Activated CD8-positive, alpha-beta memory T cell treated with anti-CD3 and anti-CD28 coated beads, Interleukin-2, amount 50 U/mL, for 1 hour (primary cell): ENCODE measurements around the gene CACFD1.

Experiments
- DNase-seq: peaks from one replicate; pipeline ENCODE4 v3.0.0-alpha.2; 2020; ENCODE audit errors: extremely low read depth

Gene CACFD1

DNA sequence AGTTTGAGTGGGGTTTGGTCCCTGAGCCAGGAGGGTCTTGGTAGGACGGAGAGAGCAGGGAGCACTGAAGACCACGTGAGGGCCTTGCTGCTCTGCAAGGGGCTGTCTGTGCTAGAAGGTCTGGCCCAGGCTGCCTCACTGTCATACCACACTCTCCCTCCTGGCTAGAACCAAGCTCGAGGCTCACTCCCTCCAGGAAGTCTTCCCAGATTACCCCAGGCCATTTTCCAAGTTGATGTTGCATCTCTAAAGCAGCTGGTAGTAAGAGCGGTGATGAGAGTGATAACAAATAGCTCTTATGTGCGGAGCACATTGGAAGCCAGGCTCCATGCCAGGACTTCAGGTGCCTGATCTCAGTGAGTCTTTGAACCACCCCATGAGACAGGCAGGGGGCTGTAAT, 58.4 kb downstream of the CACFD1 start:
- no peak for DNase-seq

DNA sequence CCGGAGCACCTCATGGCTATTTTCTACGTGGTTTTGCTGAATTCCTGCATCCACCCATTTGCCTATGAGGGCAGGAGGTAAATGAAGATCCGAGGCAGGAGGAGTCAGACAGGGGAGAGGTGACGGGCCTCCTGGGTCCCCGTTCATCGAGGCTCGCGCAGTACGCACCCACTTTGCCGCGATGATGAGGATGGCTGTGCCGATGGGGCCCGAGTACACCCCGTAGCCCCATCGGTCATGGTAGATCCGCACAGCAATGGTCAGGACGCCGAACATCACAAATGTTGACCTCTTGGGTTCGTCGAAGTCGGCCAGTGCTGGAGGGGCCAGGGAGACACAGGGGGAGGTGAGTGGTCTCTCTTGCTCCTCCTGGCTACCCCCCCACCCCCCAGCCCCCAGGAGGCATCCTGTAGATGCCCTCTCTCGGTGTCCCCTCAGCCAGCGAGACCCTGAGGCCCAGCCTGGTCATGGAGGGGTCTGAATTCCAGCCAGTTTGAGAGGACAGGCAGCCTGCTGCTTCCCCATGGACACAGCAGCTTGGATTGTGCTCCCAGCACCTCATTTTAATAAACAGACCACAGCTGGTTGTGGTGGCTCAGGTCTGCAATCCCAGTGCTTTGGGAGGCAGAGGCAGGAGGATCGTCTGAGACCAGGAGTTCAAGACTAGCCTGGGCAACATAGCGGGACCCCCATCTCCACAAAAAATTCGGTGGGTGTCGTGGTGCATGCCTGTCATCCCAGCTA, 59.1 kb downstream of the CACFD1 start:
- no peak for DNase-seq

DNA sequence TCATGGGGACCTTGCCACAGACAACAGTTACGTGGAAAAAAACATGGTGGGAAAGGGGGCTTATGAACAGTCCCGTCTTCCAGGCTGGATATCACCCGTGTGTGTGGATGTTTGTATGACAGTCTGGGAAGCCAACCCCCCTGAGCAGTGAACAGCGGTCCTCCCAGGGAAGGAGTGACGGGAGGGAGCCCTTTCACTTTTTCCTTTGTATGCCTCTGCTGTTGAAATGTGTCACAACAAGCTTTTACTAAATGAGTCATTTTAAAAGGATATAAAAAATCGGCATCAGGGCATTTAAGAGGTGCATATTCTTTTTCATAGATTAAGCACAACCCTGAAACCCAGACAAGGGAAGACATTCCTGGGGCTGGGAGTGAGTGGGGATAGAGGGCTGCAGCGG, 59.9 kb downstream of the CACFD1 start:
- DNase-seq, result no peak

DNA sequence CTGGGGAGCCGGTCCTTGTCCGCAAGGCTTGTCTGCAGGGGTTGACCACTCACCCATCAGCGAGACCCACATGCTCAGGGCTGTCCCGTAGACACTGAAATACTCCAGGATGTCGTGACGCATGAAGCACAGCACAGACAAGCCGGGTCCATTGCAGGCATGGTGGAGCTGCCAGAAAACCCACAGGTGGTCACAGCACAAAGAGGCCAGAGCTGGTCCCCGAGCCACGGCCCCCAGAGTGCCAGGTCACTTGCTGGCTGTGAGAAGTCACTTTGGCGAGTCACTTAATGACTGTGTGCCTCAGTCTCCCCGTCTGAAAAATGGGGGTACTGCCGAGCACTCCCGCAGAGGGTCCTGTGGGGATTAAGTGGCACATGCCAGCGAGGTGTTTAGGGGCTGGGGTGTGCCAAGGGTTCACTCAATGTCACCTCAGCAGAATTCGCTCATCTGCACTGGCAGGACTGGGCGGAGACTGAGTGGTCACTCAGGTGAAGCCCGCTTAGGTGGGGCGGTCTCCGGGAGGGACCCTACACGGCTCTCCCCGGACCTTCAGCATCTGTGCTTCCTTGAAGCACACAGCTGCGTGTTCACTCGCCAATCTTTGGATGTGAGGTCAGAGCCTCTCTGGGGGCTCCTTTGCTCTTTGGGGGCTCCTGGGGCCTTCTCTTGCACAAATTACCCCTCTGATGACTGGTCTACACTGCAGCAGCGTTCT, 60.5 kb downstream of the CACFD1 start:
- no peak for DNase-seq
